HG03575 (cell line): ENCODE results near the gene NRXN3.

Experiments used
- ATAC-seq: cut with Tn5 transposase; IDR thresholded peaks from one replicate; pipeline ENCODE4 v1.9.1; 2021; ENCODE audit not compliant: unreplicated experiment, insufficient number of reproducible peaks, low FRiP score; ENCODE audit errors: extremely low read depth

NRXN3 gene

DNA sequence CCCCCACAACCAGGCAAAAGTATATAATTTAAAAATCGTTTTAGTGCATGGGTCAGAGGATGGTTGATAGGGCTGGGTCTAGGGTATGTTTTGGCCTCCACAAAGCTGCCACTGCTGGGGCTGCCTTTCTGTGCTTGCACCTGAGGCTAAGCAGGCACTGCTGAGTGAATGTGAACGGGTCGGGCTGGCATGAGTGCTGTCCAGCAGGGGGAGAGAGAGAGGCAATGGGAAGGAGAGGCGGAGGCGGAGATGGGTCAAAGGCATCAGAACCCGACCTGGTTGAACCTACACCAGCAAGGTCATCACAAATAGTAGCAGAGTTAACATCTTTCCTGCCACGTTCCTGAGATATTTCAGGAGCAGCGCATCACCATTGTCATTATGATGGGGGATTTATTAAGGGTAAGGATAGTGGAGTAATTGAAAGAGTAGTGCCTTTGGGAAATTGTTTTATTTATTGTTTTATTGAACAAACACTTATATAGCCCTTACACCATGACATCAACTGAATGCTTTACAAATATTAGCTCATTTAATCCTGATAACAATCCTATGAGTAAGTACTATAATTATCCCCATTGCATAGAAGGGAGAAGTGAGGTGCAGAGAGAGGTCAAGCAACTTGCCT lies 5.8 kb upstream of the NRXN3 start:
- no peak for ATAC-seq

DNA sequence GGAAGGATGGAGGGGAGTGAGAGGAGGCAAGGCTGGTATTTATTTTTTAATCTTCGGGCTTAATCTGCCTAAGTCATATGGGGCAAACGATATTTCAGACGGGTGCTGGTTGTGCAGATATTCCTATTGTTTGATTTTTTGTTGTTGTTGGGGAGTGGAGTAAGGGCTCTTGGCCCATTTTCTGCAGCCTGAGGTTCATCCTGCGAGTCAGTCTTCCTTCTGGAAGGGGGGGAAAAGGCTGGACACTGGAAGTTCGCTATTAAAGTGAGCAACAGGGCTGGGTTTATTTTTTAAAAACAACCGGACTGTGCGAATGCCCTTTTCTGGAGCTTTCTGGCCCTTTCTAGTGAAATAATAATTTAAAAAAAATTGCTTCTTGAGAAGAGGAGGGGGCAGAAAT lies 2.3 kb downstream of the NRXN3 start:
- ATAC-seq = no peak

DNA sequence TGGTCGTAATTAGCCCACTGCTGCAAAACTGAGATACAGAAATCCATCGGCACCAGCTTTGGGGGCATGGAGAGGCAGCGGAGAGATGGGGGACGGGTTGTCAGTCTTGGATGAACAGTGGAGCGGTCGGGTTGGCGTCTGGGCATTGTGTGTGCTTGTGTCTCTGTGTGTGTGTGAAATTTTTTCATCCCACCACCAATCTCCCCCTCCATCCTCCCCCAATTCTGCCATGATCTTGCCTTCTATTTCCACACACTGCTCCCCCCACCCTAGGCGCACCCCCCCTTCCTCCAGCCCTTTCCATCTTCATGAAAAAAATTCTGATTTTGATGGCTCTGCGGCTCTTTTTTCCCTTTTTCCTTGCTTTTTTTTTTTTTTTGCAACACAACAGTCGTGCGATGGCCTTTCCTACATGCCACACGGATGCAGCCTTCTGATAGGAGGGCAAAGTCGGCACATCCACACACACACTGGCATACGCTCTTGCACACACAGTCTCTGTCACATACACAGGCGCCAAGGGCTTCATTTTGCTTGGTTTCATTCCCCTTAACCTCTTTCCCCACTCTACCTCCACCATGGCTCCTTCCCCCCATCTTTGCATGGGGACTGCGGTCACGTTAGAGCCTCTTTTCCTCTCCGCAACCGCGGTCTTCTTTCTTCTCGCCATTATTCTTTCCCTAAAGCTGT lies 3.3 kb downstream of the NRXN3 start:
- no peak for ATAC-seq

DNA sequence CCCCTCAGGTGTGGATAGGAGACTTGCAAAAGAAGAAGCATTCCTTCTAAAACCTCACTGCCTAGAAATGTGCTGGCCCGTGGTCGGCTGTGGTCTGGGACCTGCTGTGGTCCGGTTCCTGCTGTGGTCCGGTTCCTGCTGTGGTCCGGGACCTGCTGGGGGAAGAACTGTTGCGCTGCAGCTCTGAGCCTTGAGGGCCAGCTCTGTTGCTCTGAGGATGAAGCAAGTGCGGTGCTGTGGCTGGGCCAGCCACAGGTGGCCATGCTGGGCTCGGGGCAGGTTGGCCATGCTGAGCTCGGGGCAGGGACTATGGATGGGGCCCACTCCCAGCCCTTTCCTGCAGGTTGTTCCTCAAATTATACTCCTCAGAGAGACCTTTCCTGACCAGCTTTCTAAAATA lies 5.2 kb downstream of the NRXN3 start:
- no peak for ATAC-seq

DNA sequence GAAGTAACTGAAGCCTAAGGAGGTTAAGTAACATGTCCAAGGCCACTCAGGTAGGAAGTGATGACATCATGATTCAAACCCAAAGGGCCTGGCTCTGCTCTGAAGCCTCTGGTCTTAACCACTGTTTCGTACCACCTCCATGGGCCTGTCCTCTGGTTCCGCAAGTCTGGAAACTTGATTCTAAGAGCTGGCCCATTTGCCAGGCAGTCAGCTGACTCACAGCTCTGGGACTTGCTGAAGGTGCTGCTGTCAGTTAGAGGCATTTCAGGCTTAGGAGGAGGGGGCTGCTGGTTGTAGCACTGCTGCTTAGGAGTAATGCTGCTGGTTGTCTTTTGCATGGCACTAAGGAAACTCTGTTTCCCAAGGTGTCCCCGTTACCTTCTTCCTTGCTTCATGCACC lies 7.9 kb downstream of the NRXN3 start:
- ATAC-seq = no peak

DNA sequence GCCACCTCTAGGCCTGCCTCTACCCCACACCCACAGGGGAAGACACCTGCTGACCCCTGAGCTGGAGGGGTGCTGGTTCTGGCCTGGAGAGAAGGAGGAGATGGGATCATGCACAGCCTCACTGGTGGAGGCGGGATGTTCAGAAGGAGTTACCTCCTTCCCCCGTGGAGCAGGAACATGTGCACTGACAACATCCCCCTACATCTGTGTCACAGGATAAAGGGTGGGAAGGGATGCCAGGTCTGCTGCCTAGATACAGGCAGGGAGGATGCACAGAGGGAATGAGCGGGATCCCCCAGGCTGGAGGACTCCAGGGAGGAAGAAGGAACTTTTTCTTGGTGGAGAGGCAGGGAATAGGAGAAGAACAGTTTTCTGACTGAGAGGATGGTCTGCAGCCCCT lies 8.8 kb downstream of the NRXN3 start:
- ATAC-seq = no peak

DNA sequence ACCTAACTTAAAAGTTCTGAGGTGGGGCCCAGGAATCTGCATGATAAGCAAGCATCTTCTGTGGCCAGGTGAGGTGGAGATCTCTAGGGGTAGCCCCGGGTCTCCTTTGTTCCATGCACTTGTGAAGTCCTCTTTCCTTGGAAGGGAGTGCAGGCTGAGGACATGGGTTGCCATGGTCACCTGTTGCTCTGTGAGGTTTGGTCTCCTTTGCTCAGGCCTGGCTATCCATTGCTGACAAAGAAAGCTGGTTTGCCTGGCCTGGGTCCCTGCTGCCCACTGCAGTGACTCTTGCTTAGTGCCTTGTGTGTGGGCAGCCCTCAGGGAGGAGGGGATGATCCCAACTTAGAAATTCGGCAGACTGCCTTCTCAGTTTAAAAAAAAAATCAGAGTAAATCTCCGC lies 11.1 kb downstream of the NRXN3 start:
- no peak for ATAC-seq

DNA sequence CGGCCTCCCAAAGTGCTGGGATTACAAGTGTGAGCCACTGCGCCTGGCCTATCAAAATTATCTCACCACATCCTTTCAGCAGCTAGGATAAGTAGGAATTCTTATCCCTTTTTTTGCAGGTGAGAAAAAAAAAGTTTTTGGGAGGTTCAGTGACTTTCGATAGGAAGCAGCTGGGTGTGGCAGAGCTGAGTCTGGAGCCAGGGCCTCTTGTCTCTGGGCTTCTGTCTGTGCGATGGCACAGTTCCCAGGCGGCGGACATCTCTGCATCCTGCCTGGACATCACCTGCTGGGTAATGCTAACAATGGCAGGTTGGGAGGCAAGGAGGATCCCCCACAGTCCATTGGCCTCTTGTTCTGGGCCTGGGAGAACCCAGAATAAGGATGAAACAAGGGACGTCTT lies 12.5 kb downstream of the NRXN3 start:
- ATAC-seq = no peak

DNA sequence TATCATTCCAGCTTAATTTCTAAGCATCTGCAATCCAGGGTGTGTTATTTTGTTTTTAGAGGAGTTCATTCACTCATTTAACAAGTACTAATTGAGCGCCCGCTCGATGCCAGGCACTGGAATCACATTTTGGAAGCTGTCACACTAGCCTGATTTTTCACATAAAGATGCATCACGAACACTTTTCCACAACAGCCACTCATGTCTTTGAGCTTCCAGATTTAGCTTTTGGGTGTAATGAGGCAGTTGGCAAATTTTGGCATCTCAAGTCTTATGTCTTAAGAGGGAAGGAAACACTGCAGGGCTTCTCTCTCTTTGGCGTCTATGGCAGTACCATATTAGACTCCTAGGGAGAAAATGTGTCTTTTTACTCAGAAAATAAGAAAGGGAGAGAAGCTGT lies 14.0 kb downstream of the NRXN3 start:
- no peak for ATAC-seq

DNA sequence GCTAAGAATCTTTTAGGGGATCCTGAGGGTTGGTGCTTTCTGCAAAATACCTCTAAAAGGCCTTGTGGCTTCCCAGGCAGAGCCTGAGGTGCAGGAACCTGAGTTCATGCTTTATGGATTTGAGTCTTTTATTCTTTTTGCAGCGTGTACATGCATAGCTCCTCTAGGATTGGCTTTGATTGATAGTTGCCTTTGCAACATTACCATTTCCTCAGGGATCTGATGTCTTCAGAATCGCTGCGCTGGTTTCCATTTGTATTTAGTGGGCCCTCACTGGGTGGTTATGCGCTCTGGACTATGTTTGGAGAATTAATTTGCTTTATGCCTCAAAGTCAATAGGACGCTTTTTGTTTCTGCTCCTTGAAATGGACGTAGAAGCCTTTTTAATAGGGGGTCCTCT lies 16.1 kb downstream of the NRXN3 start:
- ATAC-seq = no peak

DNA sequence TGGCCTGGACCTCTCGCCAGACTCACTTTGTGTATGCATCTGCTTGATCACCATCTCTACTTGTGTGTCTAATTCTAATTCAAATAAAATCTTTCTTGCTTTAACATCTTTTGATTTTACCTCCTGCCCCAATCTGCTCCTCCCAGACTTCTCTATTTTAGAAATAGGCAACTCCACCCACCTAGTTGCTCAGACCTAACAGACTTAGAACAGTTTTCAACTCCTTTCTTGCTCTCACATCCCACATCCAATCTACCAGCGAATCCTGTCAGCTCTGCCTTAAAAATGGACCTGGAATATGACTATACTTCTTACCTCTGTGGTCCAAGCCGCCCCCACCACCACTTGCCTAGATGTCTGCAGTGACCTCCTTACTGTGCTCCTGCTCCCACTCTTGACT lies 18.7 kb downstream of the NRXN3 start:
- ATAC-seq = no peak

DNA sequence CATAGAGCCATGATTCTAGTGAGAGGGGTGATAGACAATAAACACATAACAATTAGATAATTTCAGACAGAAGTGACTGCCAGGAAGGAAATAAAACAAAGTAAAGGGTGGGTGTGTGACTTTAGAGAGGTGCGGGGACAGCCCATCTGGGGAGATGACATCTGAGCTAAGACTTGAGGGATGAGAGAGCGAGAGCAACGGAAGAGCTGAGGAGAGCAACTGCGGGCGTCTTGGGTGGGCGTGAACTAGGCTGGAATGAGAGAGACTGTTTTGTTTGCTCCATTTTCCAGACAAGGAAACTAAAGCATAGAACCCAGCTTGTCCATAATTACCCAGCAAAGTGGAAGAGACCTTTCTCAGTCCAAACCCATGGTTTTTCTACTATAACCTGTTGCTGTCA lies 25.3 kb downstream of the NRXN3 start:
- no peak for ATAC-seq

DNA sequence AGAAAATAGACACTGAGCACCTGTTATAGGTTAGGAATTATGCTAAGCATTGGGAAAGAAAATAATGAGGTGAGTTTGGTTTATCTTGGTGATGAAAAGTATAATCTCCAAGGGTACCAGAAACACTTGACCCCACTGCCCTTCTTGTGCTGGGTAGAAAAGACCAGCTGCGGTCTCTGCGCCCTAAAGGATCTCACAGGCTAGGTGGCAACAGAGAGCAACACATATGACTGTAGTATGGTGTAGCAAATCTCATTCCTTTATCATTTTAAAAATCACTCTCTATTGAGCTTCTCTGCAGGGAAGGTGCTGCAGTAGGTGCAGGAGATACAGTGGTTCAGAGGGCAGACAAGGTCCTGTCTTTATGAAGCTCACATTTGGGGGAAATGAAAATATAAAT lies 26.1 kb downstream of the NRXN3 start:
- ATAC-seq = no peak

DNA sequence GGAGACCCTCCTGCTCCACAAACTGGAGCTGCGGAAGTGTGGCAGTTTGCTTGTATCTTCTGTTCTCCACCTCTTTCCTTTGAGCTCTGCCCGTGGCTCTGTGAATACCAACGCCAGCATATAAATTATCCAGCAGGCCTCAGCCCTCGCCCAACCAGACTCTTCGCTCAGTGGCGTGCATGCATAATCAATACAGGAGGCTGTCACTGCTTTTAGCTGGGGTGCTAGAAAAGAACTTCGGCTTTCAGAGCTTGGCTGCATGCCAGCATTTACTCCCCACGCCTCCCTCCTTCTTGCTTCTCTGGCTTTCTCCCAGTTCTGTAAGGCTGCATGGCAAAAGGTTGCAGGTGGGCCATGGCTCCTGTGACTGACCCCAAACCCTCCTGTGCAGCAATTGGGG lies 26.9 kb downstream of the NRXN3 start:
- ATAC-seq = no peak

DNA sequence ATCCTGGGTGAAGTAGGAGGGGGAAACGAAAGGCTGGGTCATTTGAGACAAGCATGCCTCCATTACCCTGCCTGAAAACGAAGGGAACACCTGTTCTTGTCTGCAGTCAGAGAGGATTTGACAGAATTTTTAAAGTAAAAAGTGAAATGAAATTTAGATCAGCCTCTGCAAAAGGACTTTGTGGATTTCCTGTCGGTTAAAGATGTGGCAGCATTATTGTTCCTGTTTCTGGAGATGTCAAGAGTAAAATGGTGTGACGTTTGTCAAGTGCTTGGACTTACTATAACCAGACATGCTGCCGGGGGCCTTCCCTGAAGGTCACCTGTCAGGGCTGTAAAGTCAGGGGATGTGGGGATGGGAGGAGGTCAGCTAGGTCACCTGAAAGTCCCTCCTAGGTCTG lies 32.0 kb downstream of the NRXN3 start:
- no peak for ATAC-seq

DNA sequence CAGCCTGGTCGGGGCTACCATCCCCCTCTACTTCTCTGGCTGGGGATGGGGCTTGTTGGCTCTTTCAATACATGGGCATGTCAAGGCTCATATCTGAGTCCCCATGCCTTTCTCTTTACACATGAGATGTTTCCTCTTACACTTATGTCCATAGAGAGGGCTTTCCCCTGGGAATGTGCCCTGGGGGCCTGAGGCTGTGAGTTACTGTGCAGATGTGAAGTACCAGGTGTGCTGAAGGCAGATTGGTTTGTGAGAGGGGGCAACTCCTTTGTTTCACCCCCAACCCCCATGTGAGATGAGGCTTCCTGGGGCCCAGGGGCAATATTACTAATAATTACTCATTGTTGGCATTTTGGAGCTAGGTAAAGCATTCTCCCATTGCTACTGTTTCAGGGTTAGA lies 32.8 kb downstream of the NRXN3 start:
- no peak for ATAC-seq

DNA sequence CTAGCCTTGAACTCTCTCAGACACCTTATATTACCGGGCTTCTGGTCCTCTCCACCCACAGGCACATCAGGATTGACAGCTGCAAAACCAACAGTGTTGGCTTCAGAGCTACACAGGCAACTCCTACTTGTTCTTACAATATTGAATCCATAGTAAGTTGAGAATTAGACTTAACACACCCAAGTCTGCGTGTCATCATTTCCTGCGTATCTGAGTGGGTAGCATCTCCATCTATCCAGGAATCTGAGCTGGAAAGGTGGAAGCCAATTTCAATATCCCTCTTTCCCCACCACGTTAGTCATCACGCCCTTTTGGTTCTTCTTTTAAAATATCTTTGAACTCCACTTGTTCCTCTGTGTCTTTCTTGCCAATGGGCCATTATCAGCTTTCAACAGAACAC lies 37.2 kb downstream of the NRXN3 start:
- ATAC-seq = no peak

DNA sequence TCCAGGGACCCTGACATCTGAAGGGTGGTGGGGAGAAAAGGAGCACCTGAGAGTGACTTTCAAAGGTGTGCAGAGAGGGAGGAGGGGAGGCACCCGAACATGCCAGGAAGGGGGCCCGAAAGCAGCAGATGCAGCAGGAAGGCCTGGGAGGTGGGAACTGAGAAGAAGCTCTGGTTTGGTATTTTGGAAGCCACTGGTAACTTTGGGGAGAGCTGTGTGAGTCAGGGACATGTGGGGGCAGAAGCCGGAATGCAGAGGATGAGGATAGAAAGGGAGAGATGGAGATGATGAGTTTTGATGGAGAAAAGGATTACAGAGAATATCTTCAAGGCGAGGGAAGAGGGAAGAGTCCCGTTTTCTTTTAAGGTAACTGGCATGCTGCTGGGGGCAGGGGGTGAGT lies 50.1 kb downstream of the NRXN3 start:
- no peak for ATAC-seq

DNA sequence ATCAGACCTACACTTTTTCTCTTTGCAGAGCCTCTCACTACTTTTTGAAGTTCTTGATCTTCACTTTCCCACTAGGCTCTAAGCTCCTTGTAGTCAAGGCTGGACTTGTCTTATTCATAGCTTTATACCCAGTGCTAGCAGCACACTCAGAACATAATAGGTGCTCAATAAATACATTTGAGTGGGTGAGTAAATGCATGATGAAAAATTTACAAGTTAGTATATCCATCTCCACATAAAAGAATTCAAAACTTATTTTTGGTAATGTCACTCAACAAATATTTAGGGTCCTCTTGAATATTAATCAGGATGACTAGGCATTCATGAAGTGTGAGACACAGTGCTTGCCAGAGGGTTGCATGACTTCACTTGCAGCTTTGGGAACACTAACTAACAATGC lies 52.6 kb downstream of the NRXN3 start:
- ATAC-seq = no peak

DNA sequence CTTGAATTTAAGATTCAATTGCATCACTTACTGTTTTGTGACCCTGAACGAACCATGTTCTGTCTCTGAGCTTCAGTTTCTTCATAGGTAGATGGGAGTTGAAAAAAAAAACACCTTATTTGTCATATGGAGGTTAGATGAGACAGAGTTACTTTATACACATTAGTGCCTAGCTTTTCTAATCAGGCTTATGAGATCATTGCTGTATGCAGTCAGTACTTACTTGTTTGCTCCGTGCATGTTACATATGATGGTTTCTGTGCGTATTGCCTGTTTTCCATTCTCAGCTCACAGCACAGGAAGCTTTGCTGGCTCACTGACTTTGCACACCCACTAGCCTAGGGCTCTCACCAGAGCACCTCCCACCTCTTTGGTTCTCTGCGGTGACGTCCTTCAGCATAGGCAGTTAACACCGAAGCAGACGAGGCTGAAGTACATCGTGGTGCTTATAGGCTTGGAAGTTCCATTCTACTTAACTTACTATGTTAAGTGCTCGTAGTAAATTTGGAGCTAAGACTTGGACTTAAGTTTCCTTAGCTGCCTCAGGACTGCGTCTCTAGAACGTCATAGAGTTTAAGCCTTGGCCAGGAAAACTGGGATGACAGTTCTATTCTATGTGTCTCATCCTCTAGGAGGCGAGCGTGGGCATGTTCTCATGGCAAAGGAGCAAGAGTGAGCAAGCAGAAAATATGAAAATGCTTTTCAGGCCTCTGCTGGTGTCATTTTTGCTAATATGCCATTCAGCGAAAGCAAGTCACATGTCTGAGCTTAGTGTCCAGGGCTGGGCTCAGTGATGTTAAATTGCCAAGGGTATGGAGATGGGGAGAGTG lies 57.3 kb downstream of the NRXN3 start:
- ATAC-seq = no peak
